ENCODE results near the gene RC3H2.

- TF ChIP-seq EZH2 (IDR thresholded peaks at IDR 0.05; ENCODE audit: borderline replicate concordance, low read depth, low read length, severe bottlenecking): no peak
- TF ChIP-seq CTCF (IDR thresholded peaks at IDR 0.05; ENCODE audit: extremely low read depth in 1 of 2, insufficient read depth in 1 of 2, low read depth in 1 of 2, low read length in 2 of 2): no peak
- TF ChIP-seq, protein P1, sequence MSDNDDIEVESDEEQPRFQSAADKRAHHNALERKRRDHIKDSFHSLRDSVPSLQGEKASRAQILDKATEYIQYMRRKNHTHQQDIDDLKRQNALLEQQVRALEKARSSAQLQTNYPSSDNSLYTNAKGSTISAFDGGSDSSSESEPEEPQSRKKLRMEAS (IDR thresholded peaks at IDR 0.05; ENCODE audit: insufficient read depth, insufficient read length): no peak
- no peak for TF ChIP-seq POLR2A (IDR thresholded peaks at IDR 0.05; ENCODE audit: low read depth, low read length)
- no peak for TF ChIP-seq POLR2AphosphoS5 (IDR thresholded peaks at IDR 0.05; ENCODE audit: insufficient read depth, low read depth, low read length)
- TF ChIP-seq JUN (IDR thresholded peaks at IDR 0.05; ENCODE audit: borderline replicate concordance, insufficient read depth, insufficient read length, low read depth): no peak
- no peak for TF ChIP-seq FOS (IDR thresholded peaks at IDR 0.05; ENCODE audit: borderline replicate concordance, insufficient read depth, low read length)
- TF ChIP-seq MYC (IDR thresholded peaks at IDR 0.05; ENCODE audit: low read depth, low read length): no peak
Observed at GRCh38 chr9:122806661-122807060, 98.5 kb downstream of the RC3H2 start.

All from endothelial cell of umbilical vein (primary cell).